ENCODE results near the gene CARS1.

Gene CARS1

DNA sequence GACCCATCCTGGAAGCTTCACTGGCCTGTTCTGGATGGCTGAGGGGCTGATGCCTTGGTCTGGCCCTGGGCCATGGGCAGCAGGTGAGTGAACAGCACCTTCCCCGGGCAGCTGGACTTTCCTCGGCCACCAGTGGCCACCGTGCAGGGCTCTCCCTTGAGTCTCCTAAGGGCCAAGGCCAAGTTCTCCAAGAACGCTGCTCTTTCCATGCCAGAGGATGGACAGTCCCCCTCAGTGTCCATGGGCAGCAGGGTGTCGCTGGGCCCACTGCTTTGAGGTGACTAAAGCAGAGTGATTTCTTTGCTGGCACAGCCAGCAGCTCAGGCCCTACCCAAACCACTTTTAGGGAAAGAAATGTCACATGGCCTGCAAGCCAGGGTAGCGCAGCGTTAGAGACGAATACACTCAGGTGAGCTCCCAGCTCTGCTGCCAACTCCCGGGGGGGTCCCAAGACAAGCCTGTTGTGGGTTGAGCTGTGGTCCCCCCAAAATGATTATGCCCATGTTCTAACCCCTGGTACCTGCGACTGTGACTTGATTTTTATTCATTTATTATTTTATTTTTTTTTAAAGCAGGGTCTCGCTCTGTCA lies 3.3 kb upstream of the CARS1 start:
- DNase-seq (ENCODE audit: low read depth in 2 of 2), result no peak

- DNase-seq (ENCODE audit: low read depth in 2 of 2), result no peak
These were observed 1.8 kb upstream of the CARS1 start for GRCh38 chr11:3058753-3059664.

DNA sequence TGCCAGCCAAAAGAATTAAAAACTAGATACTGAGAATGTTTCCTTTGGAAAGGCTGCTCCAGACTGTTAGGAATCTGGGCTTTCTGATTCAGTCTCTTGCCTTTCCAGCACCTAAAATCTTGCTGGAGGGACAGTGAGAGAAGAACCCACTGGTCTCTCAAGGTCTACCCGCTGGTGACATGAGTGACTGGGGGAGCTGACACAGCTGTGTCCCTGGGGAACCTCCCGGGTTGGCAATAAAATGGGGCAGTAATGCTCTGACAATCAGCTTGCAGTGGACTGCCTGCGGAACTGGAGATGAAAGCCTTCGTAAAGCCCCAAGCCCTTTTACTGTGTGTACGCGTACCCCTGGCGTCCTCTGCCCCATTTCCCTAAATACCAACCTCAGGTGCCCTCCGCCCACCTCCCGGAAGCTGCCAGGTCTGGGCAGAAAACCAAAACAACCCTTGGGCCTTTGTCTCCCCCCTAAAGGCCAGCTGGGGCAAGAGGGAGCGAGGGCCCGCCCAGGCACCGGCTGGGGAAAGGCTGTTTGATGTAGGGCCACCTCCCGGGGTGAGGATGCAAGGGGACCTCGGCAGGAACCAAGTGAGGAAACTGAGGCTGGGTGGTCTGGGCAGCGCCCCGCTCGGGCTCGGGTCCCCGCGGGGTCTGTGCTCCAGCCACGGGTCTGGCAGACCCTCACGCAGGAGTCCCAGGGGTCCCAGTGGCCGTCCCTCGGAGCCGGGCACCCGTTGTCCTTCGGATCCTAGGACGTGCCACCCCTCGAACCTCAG lies 741 bp downstream of the CARS1 start:
- no peak for DNase-seq (ENCODE audit: low read depth in 2 of 2)

DNA sequence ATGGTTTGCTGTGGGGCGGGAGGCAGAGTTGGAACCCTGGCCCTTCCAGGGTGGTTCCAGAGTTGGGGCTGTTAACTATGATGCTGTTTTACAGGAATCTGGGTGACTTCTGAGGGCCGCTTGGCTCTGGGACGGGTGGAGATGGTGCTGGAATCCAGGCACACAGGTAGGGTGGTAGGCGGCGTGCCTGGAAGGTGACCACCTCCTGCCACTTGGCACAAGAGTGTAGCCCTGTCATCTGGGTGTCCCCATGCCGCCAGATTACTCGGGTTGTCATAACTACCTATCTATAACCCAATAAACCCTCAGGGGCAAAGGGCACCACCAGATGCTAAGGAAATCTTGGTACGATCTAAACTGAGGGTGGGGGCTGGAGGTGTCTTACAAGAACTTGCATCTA lies 1.3 kb downstream of the CARS1 start:
- DNase-seq (ENCODE audit: low read depth in 2 of 2), result no peak

GRCh38 chr11:3052567-3052966 lies 4.7 kb downstream of the CARS1 start:
- no peak for DNase-seq (ENCODE audit: low read depth in 2 of 2)

- no peak for DNase-seq (ENCODE audit: low read depth in 2 of 2)
These were observed 5.1 kb downstream of the CARS1 start for GRCh38 chr11:3052109-3052479.

- DNase-seq (ENCODE audit: low read depth in 2 of 2), result no peak
These were observed 5.8 kb downstream of the CARS1 start for GRCh38 chr11:3051196-3052108.

- no peak for DNase-seq (ENCODE audit: low read depth in 2 of 2)
These were observed 6.6 kb downstream of the CARS1 start for GRCh38 chr11:3050386-3051195.

GRCh38 chr11:3049430-3050243 lies 7.6 kb downstream of the CARS1 start:
- peak; percentile 30 to 38 for DNase-seq (ENCODE audit: low read depth in 2 of 2)

DNA sequence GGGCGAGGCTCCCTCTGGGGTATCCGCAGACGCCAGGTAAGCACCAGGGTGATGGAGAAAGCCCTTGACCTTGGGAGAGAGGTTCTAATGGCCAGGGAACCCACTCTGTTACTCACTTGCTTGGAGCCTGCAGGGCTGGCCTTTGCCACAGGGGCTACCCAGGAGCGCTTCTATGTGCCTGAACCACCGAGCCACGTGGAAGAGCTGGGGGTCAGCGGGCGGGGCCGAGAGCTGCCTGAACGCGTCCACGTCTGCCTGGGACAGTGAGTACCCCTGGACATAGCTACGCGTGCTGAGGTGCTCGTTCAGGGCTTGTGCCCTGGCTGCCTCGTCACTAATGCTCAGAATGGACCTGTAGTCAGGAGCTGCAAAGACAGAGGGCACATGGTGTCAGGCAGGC lies 9.6 kb downstream of the CARS1 start:
- DNase-seq (ENCODE audit: low read depth in 2 of 2), result no peak

DNA sequence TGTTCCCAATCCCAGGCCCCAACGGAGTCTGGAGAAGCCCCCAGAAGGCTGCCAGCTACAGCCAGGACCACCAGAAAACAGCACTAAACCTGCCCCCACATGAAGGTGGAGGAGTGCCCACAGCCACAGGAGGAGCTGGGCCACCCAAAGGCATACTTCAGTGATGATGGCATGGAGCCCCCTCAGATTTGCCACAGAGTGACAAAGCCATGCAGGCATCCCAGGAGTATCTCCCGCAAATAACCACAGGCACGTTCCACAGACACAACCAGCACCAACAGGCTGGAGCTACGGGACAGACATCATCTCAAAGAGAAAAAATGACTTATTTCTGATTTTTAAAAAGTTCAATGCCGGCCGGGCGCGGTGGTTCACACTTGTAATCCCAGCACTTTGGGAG lies 10.6 kb downstream of the CARS1 start:
- DNase-seq (ENCODE audit: low read depth in 2 of 2), result no peak

DNA sequence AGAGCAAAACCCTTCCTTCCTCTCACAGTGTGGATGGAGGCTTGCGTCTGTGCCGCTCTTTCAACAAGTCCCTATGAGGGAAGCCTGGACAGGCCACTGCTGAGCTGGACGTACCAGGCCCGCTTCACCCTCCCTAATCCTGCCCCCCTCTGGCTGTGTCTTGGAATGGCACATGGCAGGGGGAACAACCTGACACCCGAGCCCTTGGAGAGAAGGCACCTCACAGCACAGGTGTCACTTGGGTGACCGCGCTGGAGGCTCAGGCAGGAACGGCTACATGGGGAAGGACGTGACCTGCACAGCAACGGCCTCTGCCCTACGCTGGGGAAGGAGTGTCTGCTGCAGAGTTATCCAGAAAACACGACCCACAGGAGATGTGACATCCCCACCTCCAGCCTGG lies 11.0 kb downstream of the CARS1 start:
- no peak for DNase-seq (ENCODE audit: low read depth in 2 of 2)

DNA sequence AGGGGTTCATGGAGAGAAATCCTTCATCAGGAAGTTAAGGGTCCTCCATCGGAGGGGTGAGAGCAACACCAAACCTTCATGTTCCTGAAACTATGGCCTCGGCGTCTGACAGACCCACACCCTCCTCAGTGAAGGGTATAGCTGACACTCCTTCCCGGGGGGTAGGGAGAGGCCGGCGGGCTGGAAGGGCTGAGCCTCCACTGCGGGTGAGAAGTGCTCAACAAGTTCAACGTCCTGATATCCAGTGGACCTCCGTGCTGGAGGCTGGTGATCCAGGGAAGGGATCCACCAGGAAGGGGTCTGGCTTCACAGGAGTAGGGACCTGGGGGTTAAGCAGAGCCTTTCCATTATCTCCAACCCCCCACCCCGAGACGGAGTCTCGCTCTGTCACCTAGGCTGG lies 12.3 kb downstream of the CARS1 start:
- no peak for DNase-seq (ENCODE audit: low read depth in 2 of 2)

DNA sequence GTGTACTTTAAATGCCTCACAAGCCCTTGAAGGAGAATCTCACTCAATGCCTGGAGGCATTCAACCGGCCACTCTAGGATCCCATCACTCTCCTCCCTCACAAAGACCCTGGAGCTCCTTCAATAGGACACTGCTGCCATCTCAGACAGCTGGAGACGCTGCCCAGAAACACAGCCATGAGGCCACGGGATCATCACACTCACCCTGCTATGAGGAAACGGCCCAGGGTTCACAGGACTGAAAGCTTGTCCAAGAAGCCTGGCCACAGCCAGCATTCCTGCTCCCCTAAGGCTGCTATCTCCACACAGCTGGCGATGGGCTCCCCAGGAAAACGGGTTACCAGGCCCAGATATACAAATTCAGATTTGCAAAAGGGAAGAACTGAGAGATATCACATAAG lies 13.2 kb downstream of the CARS1 start:
- no peak for DNase-seq (ENCODE audit: low read depth in 2 of 2)

DNA sequence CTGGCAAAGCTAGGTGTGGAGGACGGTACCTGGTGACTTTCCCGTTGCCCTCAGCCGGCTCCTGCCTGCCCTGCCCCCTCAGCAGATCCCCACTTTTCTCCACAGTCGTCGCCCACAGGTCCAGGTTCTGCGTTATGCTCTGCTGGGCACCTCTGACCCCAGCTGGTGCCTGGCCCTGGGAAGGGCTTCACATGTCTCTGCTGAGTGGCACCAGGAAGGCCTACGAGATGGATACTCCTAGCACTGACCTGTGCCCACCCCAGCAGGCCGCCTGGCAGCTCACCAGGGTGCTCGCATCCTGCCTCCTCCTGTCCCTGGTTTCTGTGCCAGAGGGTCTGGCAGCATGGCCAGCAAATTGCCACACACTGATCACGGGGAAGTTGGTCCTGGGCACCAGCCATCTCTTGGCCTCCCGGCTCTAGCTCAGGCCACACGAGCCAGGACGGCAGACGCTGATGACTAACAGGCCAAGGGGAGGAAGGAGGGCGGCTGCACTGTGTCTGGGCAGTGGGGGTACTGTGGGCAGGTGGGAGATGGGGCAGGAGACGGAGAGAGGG lies 13.8 kb downstream of the CARS1 start:
- no peak for DNase-seq (ENCODE audit: low read depth in 2 of 2)

DNA sequence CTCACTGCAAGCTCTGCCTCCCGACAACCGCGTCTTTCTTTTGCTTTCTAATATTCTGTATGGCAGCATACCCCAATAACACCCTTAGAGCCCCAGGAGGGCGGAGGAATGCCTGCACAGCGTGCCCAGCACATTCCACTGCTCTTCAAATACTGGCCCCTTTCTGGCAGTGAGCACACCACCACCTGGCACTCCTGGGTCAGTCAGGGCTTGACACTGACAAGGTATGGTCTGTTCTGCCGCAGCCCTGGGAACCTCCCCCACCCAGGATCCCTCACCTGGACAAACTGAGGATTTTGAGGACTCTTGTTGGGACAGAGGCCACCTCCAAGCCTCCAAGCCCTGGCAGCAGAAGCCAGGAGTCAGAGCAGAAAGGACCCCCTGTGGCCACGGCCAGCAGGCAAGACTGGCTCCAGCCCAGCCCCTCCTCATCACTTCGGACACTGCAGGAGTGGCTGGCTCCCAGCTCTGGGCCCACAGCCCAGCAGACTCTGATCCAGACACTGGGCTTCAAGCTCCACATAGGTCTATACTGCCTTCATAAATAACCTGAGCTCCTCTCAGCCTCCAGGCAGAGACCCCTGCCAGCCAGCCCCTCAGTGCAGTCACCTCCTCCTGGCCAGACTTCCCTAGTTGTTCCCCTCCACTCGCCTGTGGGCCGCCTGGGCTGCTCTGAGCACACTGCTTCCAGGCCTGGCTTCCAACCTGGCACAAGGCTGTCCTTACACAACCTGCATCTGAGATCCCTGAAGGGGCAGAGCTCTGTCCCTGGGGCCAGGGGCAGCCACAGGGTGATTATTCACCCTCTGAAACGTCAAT lies 14.5 kb downstream of the CARS1 start:
- no peak for DNase-seq (ENCODE audit: low read depth in 2 of 2)

DNA sequence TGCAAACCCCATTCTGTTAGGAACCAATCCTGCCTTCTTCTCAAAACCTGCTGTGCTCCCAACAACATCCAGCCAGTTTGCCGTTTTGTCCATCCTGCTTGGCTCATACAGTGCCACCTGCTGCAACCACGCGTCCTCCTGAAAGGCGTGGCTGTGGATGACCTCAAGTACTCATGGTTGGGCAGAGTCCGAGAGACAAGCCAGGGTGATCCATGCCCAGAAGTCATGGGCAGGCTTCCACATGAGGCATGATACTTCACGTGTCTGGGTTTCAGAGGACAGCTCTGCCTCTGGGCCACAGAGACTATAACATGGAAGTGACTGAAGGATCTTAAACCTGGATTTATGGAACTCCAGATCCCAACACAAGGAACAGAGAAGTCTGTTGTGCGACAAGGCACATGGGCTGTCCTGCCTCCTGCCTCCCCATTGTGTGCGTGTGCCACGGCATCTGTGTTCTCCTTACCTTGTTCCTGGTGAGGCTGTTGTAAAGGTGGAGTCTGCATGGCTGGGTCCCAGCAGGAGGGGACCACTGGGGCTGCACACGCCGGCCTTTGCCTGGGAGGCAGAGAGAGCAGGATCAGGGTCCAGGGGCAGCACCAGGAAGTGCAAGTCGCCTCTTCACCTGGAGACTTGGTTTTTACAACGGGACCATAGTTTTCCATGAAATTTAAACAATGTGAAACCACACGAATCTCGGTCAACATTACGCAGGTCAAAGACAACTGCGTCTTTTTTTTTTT lies 15.4 kb downstream of the CARS1 start:
- no peak for DNase-seq (ENCODE audit: low read depth in 2 of 2)

DNA sequence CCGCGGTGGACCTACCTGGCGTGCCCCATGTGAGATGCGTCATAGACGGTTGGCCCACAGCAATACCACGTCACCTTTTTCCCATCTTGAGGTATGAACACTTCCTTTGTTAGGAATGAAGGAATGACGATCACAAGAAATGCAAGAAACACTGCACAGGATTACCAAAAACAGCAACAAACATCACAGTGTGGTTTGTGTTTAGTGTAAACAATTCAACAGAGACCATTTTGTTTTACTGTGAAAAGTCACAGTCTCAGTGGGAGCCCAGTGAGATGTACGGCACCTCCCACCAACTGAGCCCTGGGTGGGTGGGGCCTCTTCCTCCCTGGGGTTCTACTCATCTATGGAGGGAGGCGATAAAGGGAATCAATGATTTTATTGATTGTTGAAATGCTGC lies 16.3 kb downstream of the CARS1 start:
- DNase-seq (ENCODE audit: low read depth in 2 of 2), result no peak
